H1 (cell line): ENCODE data around the gene MVD. TPM values are rescaled to one million over a fixed set of nuclear protein-coding genes. Genes with fewer than 3 reads are reported as not detected.

ENCODE experiments used
- YY1 ChIP-seq: IDR thresholded peaks from 2 replicates; pipeline ENCODE4 v1.6.1; 2011; ENCODE audit warnings: low read depth, mild to moderate bottlenecking, low read length
- polyA plus RNA-seq, 7 experiments: library from polyadenylated mRNA; depleted of rRNA in 3 of 7; stranded (reverse) in 5 of 7; unstranded in 2 of 7; fragments of >200 nt in 5 of 7; fragments of 200-250 nt in 2 of 7; gene quantifications; 1 replicate in 5 of 7; 2 replicates in 1 of 7; 4 replicates in 1 of 7; pipeline versions ENCODE4 v1.2.1 to v1.2.3, GENCODE V29; 2011 to 2013; ENCODE audit warnings: missing spikeins in 2 of 7, mixed read lengths in 2 of 7
- total RNA-seq: library from RNA; stranded (reverse); fragmentation: NEBNext Ultra II Directional; extraction: Animal tissue kit (Norgen Biotek cat#: 25700); gene quantifications from 2 replicates; pipeline ENCODE4 v1.2.1, GENCODE V29; 2021

MVD gene
- total and polyA plus RNA-seq, 2 of the 8 experiments (the other 6 are each of a cell fraction or from before 2014, with no cell fraction given), result 47.2 to 77.3 TPM

- peak; percentile 72 for TF ChIP-seq YY1
Observed at GRCh38 chr16:88711750-88712340, 49.0 kb upstream of the MVD start (continued).
